H7 (cell line): ENCODE measurements around the gene LUC7L. TPM values are rescaled to one million over a fixed set of nuclear protein-coding genes. Genes with fewer than 3 reads are reported as not detected.
"Not testable (repeated sequence)": the region's sequence is repeated elsewhere in the genome, so short reads cannot be mapped to it uniquely, and the experiment has no call there.

Experiments
- DNase-seq: peaks from one replicate; pipeline ENCODE4 v3.0.0; 2012
- H3K27me3 ChIP-seq: 2 replicates; pipeline ENCODE4 v1.6.0; 2011; ENCODE audit warnings: mild to moderate bottlenecking, low read length; ENCODE audit not compliant: control insufficient read depth, insufficient read depth
- H3K36me3 ChIP-seq: replicated peaks from 2 replicates; pipeline ENCODE4 v1.5.1; 2011; ENCODE audit warnings: low read length; ENCODE audit not compliant: control insufficient read depth, insufficient read depth
- H3K4me3 ChIP-seq: 2 replicates; pipeline ENCODE4 v1.5.1; 2011; ENCODE audit warnings: low read depth, mild to moderate bottlenecking, control low read depth, low read length, moderate library complexity; ENCODE audit not compliant: insufficient read depth
- total RNA-seq: library from RNA; depleted of rRNA; stranded (reverse); fragments of >200 nt; shearing (Covaris generic); gene quantifications from 2 replicates; pipeline ENCODE4 v1.2.3, GENCODE V29; 2014

The LUC7L gene
- total RNA-seq, 1 experiment from 2014 or later = 56.6 TPM

DNA sequence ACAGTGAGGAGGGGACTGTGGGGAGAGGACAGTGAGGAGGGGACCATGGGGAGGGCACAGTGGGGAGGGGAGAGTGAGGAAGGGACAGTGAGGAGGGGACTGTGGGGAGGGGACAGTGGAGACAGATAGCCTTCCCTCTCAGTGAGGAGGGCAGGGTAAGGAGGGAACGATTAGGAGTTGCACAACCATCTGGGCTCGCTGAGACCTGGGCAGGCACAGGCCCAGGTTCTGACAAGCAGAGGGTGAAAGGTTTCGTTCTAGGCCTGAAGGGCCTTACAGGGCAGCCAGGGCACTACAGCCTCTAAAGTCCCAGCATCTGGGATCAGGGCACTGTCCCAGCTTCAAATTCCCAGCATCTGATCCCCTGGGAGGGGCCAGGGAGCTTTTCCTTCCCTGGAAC is 65.6 kb downstream of the LUC7L start:
- peaks cover 49% of the 10 kb centered on the region for H3K27me3 ChIP-seq
- H3K36me3 ChIP-seq, H3K4me3 ChIP-seq, DNase-seq: not testable (repeated sequence)

DNA sequence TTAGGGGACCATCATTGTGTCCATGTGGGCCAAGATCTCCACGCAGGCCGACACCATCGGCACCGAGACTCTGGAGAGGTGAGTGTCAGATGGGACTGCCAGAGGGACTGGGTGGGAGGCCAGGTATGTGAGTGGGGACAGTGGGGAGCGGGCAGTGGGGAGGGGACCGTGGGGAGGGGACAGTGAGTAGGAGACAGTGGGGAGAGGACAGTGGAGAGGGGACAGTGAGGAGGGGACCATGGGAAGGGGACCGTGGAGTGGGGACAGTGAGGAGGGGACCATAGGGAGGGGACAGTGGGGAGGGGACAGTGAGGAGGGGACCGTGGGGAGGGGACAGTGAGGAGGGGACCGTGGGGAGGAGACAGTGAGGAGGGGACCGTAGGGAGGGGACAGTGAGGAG is 66.1 kb downstream of the LUC7L start:
- peaks cover 43% of the 10 kb centered on the region for H3K27me3 ChIP-seq
- not testable (repeated sequence) for H3K36me3 ChIP-seq, H3K4me3 ChIP-seq, DNase-seq

DNA sequence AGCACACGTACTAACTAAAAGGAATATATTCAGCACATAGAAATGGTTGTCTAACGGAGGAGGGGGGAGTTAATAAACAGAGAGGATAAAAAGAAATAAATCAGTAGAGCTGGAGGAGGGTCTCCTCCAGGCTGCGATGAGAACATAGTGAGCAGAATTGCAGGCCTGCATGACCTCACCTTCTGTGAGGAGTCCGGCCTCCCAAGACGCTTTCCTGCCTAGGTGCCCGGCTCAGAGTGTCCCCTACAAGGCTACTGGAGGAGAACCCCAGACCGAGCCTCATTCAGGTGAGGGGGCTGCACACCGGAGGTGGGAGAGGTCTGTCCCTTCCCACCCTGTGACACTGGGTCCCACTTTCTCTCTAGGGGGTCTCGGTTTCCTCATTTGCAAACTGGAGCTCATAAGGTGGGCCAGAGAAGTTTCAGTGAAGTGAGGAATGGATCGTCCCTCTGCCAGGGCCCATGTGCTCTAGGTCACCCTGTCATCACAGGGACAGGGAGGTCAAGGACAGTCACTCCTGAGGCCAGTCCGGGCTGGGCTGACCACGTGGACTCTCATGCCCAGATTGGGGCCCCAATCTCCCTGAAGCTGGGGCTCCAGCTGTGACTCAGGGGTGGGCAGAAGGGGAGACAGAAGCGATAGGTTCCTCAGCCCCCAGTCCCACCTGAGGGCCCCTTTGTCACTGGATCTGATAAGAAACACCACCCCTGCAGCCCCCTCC is 66.8 kb downstream of the LUC7L start:
- no peak overlapping the region for H3K4me3 ChIP-seq
- H3K36me3 ChIP-seq = no peaks in the 10 kb centered on the region
- peak; percentile 33 for DNase-seq
- peaks cover 39% of the 10 kb centered on the region for H3K27me3 ChIP-seq

DNA sequence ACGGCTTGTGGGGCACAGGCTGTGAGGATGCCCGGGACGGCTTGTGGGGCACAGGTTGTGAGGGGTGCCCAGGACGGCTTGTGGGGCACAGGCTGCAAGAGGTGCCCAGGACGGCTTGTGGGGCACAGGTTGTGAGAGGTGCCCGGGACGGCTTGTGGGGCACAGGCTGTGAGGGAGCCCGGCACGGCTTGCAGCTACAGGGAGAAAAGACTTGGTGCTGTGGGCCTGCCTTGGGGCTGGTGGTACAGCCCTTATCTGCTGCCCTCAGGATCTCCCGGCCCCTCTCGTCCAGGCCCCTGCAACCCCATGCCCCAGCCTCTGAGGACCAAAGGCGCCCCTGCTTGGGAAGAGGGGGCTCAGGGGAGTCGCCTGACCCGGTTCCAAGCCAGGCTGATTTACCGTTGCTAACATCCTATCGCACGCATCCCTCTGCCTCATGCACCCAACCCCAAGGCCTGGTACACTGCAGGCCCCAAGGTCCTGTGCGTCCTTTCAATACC is 68.5 kb downstream of the LUC7L start:
- DNase-seq = no peak
- Histone ChIP-seq H3K27me3 (peaks cover 31% of the 10 kb centered on the region), H3K4me3 (no peak overlapping the region), H3K36me3 (no peaks in the 10 kb centered on the region)

DNA sequence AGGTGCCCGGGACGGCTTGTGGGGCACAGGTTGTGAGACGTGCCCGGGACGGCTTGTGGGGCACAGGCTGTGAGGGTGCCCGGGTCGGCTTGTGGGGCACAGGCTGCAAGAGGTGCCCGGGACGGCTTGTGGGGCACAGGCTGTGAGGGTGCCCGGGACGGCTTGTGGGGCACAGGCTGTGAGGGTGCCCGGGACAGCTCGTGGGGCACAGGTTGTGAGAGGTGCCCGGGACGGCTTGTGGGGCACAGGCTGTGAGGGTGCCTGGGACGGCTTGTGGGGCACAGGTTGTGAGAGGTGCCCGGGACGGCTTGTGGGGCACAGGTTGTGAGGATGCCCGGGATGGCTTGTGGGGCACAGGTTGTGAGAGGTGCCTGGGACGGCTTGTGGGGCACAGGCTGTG is 69.0 kb downstream of the LUC7L start:
- not testable (repeated sequence) for H3K36me3 ChIP-seq, DNase-seq, H3K4me3 ChIP-seq
- peaks cover 29% of the 10 kb centered on the region for H3K27me3 ChIP-seq

DNA sequence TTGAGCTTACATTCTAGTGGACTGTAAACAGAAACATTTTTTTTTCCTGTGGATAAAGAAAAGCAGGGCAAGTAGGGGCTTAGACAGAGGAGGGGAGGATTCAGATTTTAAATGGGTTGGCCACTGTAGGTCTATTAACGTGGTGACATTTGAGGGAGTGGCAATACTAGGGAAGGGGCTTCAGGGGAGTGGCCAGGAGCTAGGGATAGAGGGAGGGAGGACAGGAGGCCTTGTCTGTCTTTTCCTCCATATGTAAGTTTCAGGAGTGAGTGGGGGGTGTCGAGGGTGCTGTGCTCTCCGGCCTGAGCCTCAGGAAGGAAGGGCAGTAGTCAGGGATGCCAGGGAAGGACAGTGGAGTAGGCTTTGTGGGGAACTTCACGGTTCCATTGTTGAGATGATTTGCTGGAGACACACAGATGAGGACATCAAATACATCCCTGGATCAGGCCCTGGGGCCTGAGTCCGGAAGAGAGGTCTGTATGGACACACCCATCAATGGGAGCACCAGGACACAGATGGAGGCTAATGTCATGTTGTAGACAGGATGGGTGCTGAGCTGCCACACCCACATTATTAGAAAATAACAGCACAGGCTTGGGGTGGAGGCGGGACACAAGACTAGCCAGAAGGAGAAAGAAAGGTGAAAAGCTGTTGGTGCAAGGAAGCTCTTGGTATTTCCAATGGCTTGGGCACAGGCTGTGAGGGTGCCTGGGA is 70.0 kb downstream of the LUC7L start:
- H3K27me3 ChIP-seq = peaks cover 34% of the 10 kb centered on the region
- DNase-seq = peak; percentile 52
- no peak overlapping the region for H3K4me3 ChIP-seq
- no peaks in the 10 kb centered on the region for H3K36me3 ChIP-seq

DNA sequence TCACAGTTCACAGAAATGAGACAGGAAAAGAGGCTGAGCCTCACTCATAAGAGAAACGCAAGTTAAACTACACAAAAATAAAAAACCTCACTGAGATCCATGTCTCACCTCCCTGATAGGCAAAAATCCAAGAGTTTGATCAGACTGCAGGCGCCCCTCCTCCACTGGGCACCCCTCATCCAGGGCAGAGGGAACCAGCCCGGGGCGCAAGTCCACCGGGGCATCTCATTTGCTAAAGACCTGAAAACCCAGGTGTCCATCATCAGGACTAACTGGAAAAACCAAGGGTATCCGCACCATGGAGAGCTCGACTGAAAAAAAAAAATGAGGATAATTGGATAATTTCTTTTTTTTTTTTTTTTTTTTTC is 74.2 kb downstream of the LUC7L start:
- Histone ChIP-seq H3K27me3 (peaks cover 39% of the 10 kb centered on the region), H3K36me3 (no peaks in the 10 kb centered on the region), H3K4me3 (no peak overlapping the region)
- peak; percentile 48 for DNase-seq

DNA sequence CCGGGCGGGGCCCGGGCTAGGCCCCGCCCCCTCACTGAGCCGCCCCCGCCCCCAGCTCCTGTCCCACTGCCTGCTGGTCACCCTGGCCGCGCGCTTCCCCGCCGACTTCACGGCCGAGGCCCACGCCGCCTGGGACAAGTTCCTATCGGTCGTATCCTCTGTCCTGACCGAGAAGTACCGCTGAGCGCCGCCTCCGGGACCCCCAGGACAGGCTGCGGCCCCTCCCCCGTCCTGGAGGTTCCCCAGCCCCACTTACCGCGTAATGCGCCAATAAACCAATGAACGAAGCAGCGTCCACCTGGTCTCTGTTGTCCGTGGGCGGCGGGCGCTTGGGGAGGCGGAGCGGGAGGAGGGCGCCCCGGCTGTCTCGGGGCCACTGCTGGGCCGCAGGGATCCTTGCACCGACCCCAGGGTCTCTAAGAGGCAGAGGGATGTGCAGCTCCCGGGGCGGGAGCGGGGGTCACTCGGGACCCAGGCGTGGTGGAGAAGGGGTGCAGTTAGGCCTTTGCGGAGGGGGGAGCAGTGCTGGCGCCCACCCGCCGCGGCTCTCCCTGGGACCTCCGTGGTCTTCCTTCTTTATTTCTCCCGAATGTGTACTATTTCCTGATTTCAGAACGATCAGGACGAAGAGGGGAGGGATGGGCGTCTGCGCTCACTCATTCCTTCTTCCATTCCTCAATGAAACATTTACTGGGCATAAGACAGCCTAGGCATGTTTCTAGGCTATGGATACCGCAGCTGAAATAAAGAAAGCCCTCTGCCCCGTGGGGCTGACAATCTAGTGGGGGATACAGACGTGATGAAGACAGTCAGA is 74.8 kb downstream of the LUC7L start:
- DNase-seq = peak; percentile 91

DNA sequence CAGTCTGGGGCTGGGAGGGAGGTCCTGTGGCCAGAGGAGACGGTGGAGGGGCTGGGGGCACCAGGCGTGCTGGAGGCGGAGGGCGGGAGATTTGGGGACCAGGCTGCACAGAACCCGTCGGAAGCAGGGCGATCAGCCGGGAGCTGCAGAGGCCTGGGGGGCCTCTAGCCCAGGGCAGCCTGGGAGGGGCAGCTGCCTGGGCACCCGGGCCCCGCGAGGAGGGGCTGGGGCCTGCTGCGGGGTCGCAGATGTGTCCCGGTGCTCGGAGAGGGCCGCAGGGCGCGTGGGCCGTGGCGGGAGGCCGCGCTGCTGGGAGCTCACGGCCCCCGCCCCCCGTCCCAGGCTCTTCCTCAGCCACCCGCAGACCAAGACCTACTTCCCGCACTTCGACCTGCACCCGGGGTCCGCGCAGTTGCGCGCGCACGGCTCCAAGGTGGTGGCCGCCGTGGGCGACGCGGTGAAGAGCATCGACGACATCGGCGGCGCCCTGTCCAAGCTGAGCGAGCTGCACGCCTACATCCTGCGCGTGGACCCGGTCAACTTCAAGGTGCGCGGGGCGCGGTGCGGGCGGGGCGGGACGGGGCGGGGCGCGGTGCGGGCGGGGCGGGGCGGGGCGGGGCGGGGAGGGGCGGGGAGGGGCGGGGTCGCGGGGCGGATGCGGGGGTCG is 75.6 kb downstream of the LUC7L start:
- not testable (repeated sequence) for DNase-seq, H3K36me3 ChIP-seq, H3K4me3 ChIP-seq
- H3K27me3 ChIP-seq = peaks cover 42% of the 10 kb centered on the region

More for the DNA sequence above, 74.8 kb downstream of the LUC7L start:
- Histone ChIP-seq H3K4me3 (peak overlapping the region; percentile 51), H3K36me3 (no peaks in the 10 kb centered on the region), H3K27me3 (peaks cover 37% of the 10 kb centered on the region)

DNA sequence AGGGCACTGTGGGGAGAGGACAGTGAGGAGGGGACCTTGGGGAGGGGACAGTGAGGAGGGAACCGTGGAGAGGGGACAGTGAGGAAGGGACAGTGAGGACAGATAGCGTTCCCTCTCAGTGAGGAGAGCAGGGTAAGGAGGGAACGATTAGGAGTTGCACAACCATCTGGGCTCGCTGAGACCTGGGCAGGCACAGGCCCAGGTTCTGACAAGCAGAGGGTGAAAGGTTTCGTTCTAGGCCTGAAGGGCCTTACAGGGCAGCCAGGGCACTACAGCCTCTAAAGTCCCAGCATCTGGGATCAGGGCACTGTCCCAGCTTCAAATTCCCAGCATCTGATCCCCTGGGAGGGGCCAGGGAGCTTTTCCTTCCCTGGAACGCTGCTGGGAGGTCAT is 76.1 kb downstream of the LUC7L start:
- H3K36me3 ChIP-seq, H3K4me3 ChIP-seq, DNase-seq: not testable (repeated sequence)
- H3K27me3 ChIP-seq = peaks cover 44% of the 10 kb centered on the region

DNA sequence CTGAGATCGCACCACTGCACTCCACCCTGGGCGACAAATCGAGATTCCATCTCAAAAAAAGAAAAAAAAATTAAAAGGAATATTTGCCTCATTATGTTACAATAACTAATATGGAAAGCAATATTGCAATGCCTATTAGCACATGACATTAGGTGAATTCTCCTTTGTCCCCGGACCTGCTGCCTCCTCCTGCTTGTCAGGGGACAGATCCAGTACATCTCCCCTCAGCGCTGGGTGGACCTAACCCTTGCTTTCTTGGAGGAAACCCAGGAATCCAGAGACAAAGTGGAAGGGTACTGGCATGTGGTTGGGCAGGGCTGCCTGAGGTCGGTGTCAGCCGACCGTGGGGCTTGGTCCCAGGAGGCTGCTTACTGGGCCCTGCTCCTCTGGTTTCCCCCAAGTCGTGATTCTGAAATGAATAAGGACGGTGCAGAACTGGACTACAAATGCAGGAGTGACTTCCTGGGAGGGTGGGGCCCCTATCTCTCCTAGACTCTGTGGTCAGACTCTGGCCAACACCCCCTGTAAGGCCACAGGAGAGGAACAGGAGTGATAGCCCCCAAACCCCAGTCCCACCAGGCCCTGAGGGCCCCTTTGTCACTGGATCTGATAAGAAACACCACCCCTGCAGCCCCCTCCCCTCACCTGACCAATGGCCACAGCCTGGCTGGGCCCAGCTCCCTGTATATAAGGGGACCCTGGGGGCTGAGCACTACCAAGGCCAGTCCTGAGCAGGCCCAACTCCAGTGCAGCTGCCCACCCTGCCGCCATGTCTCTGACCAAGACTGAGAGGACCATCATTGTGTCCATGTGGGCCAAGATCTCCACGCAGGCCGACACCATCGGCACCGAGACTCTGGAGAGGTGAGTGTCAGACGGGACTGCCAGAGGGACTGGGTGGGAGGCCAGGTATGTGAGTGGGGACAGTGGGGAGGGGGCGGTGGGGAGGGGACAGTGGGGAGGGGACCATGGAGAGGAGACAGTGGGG is 76.8 kb downstream of the LUC7L start, which contains the start of gene HBZ:
Gene HBZ, plus strand, starts transcription at position 504 of the 988 bp plus-strand sequence. Its CDS starts 266 bp downstream, at position 770.
- peaks cover 41% of the 10 kb centered on the region for H3K27me3 ChIP-seq
- no peak within 1 kb of the TSS for H3K4me3 ChIP-seq
- DNase-seq = no peak
- no peaks in the 10 kb centered on the region for H3K36me3 ChIP-seq

DNA sequence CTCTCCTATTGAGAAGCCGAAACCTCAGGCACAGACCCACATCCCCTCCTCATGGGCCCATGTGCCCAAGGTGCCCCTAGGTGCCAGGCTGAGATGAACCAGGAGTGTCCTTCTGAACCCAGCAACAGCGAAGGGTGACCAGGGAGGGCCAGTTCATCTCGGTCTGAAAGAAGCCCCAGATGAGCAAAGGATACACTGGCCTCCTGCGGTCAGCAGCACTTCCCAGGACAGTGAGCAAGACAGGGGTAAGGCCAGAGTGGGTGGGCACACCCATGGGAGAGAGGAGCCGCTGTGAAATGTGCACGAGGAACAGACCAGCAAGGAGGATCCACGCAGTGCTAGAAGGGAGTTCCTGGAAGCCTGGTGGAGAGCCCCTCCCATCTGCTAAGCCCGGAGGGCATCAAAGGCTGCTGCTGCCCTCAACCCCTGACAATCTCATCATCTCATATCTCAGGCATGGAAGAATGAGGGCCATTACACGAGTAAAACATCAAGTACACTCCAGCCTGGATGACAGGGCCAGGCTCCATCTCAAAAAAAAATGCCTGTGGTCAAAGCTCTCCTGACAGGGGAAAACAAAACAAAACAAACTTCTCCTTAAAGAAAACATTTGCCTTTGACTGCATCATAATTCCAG is 80.1 kb downstream of the LUC7L start:
- H3K36me3 ChIP-seq = no peaks in the 10 kb centered on the region
- no peak overlapping the region for H3K4me3 ChIP-seq
- peaks cover 19% of the 10 kb centered on the region for H3K27me3 ChIP-seq
- no peak for DNase-seq

DNA sequence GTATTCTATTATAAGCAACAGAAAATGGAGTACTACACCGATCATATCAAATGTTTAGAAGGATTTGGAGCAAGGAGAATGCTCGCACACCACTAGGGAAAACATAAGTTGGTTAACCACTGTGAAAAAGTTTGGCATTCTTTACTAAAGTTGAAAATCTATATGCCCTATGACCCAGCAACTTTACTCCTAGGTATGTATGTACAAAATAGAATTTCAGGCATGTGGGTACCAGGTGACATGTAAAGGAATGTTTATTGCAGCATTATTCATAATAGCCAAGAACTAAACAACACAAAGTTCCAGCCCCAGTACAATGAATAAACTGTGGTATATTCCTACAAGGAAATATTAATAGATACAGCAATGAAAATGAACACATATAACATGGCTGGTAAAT is 82.6 kb downstream of the LUC7L start:
- no peak for DNase-seq
- Histone ChIP-seq H3K27me3 (peaks cover 9% of the 10 kb centered on the region; the same call in 1 of the 2 replicates), H3K36me3 (no peaks in the 10 kb centered on the region), H3K4me3 (no peak overlapping the region)
